GM23338 (cell line): ENCODE results near the gene TLR6.

Source experiments
- CREB1 ChIP-seq: fragments of 250-450 bp; sonication (Bioruptor Pico); IDR thresholded peaks from 2 replicates; pipeline ENCODE4 v1.5.0; 2020; ENCODE audit warnings: low read depth, mild to moderate bottlenecking, moderate library complexity
- CTCF ChIP-seq, 2 experiments: fragments of 200-600 bp in 1 of 2; sonication (generic) in 1 of 2; conservative IDR thresholded peaks; 2 replicates each; pipeline versions ENCODE4 v1.5.1 to v1.6.1; 2016 to 2017; ENCODE audit warnings: antibody characterized with exemption in 2 of 2, low read depth in 2 of 2, mild to moderate bottlenecking in 2 of 2, moderate library complexity in 1 of 2
- ETS1 ChIP-seq: IDR thresholded peaks from 2 replicates; pipeline ENCODE4 v1.6.1; 2016; ENCODE audit warnings: antibody characterized with exemption
- EZH2 ChIP-seq: fragments of 200-600 bp; sonication (generic); IDR thresholded peaks from one replicate; pipeline ENCODE4 v1.8.0; 2017; ENCODE audit warnings: antibody characterized with exemption, mild to moderate bottlenecking, low read depth; ENCODE audit not compliant: unreplicated experiment
- EZH2phosphoT487 ChIP-seq: fragments of 200-600 bp; sonication (generic); IDR thresholded peaks from one replicate; pipeline ENCODE4 v1.8.1; 2018; ENCODE audit warnings: antibody characterized with exemption; ENCODE audit not compliant: unreplicated experiment
- JUNB ChIP-seq: IDR thresholded peaks from one replicate; pipeline ENCODE4 v1.6.1; 2016; ENCODE audit warnings: antibody characterized with exemption; ENCODE audit not compliant: unreplicated experiment
- NANOG ChIP-seq: IDR thresholded peaks from 2 replicates; pipeline ENCODE4 v1.6.1; 2016; ENCODE audit warnings: antibody characterized with exemption, borderline replicate concordance
- POLR2AphosphoS5 ChIP-seq: IDR thresholded peaks from 2 replicates; pipeline ENCODE4 v1.6.1; 2016; ENCODE audit warnings: antibody characterized with exemption, low read depth
- REST ChIP-seq: IDR thresholded peaks from one replicate; pipeline ENCODE4 v1.6.1; 2018; ENCODE audit warnings: antibody characterized with exemption; ENCODE audit not compliant: unreplicated experiment
- STAT1 ChIP-seq: IDR thresholded peaks from one replicate; pipeline ENCODE4 v1.6.1; 2016; ENCODE audit warnings: antibody characterized with exemption; ENCODE audit not compliant: unreplicated experiment
- ZNF114 ChIP-seq: fragments of 250-450 bp; sonication (Bioruptor Pico); IDR thresholded peaks from 2 replicates; pipeline ENCODE4 v1.5.0; 2020; ENCODE audit warnings: mild to moderate bottlenecking, moderate library complexity
- ZNF462 ChIP-seq: fragments of 250-450 bp; sonication (Bioruptor Pico); IDR thresholded peaks from 2 replicates; pipeline ENCODE4 v1.5.0; 2020; ENCODE audit warnings: mild to moderate bottlenecking, moderate library complexity

GRCh38 chr4:38884254-38884653 is 27.6 kb upstream of the TLR6 start:
- no peak for TF ChIP-seq EZH2phosphoT487
- no peak for TF ChIP-seq ZNF114
- no peak for TF ChIP-seq CTCF (conservative IDR thresholded peaks at IDR 0.05; ENCODE audit: low read depth in 2 of 2)
- TF ChIP-seq EZH2, result no peak
- TF ChIP-seq CREB1 (CRISPR knock-in tag), result no peak
- TF ChIP-seq POLR2AphosphoS5, result no peak
- no peak for TF ChIP-seq ZNF462 (CRISPR knock-in tag)
- no peak for TF ChIP-seq REST
- no peak for TF ChIP-seq ETS1
- no peak for TF ChIP-seq STAT1
- TF ChIP-seq NANOG, result no peak
- TF ChIP-seq JUNB, result no peak
